Measurements from ENCODE around the gene EEIG1. TPM values are rescaled to one million over a fixed set of nuclear protein-coding genes. Genes with fewer than 3 reads are reported as not detected.

Gene EEIG1
- total RNA-seq, 1 experiment from 2014 or later, result 17.5 TPM

GRCh38 chr9:127942216-127943010 is 38.4 kb downstream of the EEIG1 start:
- Mint-ChIP-seq H3K4me3 (ENCODE audit: unreplicated experiment) (no peak overlapping the region), H3K9me3 (ENCODE audit: unreplicated experiment) (no peaks in the 10 kb centered on the region), H3K4me1 (ENCODE audit: insufficient read depth, unreplicated experiment) (peaks cover 11% of the 10 kb centered on the region), H3K27ac (ENCODE audit: low read depth, unreplicated experiment) (no peak overlapping the region), H3K27me3 (ENCODE audit: insufficient read depth, unreplicated experiment) (no peaks in the 10 kb centered on the region), H3K36me3 (ENCODE audit: insufficient read depth, unreplicated experiment) (peaks cover 20% of the 10 kb centered on the region)
- POLR2A ChIA-PET, result interaction anchor here (1.1 to 4.0 kb wide), 2 partner anchors 93 to 125 kb away, joined by 3 to 19 read pairs; partner anchors contain the start of gene NAIF1
- DNase-seq (ENCODE audit: unreplicated experiment), result peak; percentile 61
- intact Hi-C loops (cut with micrococcal nuclease), result loop anchor here (1.0 kb wide), 3 partner anchors 93 to 175 kb away; no protein-coding TSS in a partner anchor
- no TSS peak for BruUV-seq (replicated peaks)
- CTCF ChIA-PET, result interaction anchor here (0.6 to 10.2 kb wide), 26 partner anchors 12 to 182 kb away, joined by 3 to 172 read pairs (median 4); partner anchors contain the start of gene CDK9
- peak; percentile 87 for TF ChIP-seq CTCF (IDR thresholded peaks at IDR 0.05; ENCODE audit: unreplicated experiment)

- intact Hi-C loops (cut with micrococcal nuclease), result no loop called here
- no peak for TF ChIP-seq CTCF (IDR thresholded peaks at IDR 0.05; ENCODE audit: unreplicated experiment)
- ChIA-PET POLR2A (interaction anchor here (1.1 to 4.0 kb wide), 2 partner anchors 93 to 125 kb away, joined by 3 to 19 read pairs; partner anchors contain the start of gene NAIF1), CTCF (interaction anchor here (0.6 to 10.2 kb wide), 17 partner anchors 12 to 175 kb away, joined by 3 to 172 read pairs (median 7); partner anchors contain the start of gene CDK9)
- Mint-ChIP-seq H3K36me3 (ENCODE audit: insufficient read depth, unreplicated experiment) (peaks cover 22% of the 10 kb centered on the region), H3K9me3 (ENCODE audit: unreplicated experiment) (no peaks in the 10 kb centered on the region), H3K4me3 (ENCODE audit: unreplicated experiment) (no peak overlapping the region), H3K27ac (ENCODE audit: low read depth, unreplicated experiment) (no peak overlapping the region), H3K27me3 (ENCODE audit: insufficient read depth, unreplicated experiment) (no peaks in the 10 kb centered on the region), H3K4me1 (ENCODE audit: insufficient read depth, unreplicated experiment) (peaks cover 11% of the 10 kb centered on the region)
- no peak for DNase-seq (ENCODE audit: unreplicated experiment)
- no TSS peak for BruUV-seq (replicated peaks)
Measured at GRCh38 chr9:127941961-127942215, 38.9 kb downstream of the EEIG1 start.

- no peak for TF ChIP-seq CTCF (IDR thresholded peaks at IDR 0.05; ENCODE audit: unreplicated experiment)
- Mint-ChIP-seq H3K27me3 (ENCODE audit: insufficient read depth, unreplicated experiment) (no peaks in the 10 kb centered on the region), H3K4me3 (ENCODE audit: unreplicated experiment) (no peak overlapping the region), H3K4me1 (ENCODE audit: insufficient read depth, unreplicated experiment) (peaks cover 17% of the 10 kb centered on the region), H3K27ac (ENCODE audit: low read depth, unreplicated experiment) (no peak overlapping the region), H3K36me3 (ENCODE audit: insufficient read depth, unreplicated experiment) (peaks cover 22% of the 10 kb centered on the region), H3K9me3 (ENCODE audit: unreplicated experiment) (no peaks in the 10 kb centered on the region)
- BruUV-seq (replicated peaks), result no TSS peak
- ChIA-PET POLR2A (interaction anchor here (0.6 to 4.0 kb wide), 4 partner anchors 13 to 126 kb away, joined by 3 to 19 read pairs (median 3); partner anchors contain the start of genes EEIG1 and NAIF1), CTCF (interaction anchor here (0.5 to 10.2 kb wide), 17 partner anchors 13 to 653 kb away, joined by 3 to 172 read pairs (median 5); no protein-coding TSS in a partner anchor)
- DNase-seq (ENCODE audit: unreplicated experiment), result no peak
- intact Hi-C loops (cut with micrococcal nuclease), result no loop called here
Measured at GRCh38 chr9:127941062-127941960, 39.5 kb downstream of the EEIG1 start.
